DND-41 (cell line): ENCODE results near the gene GYG2.

Experiments
- EZH2 ChIP-seq: IDR thresholded peaks from 3 replicates; pipeline ENCODE4 v1.6.1; 2012; ENCODE audit warnings: borderline replicate concordance, low read depth, mild to moderate bottlenecking, moderate library complexity, low read length, inconsistent platforms; ENCODE audit not compliant: severe bottlenecking
- TF ChIP-seq, protein P1 (sequence below): IDR thresholded peaks from 2 replicates; pipeline ENCODE4 v1.5.1; 2012; ENCODE audit warnings: borderline replicate concordance, low read length, moderate library complexity, mild to moderate bottlenecking; ENCODE audit not compliant: poor library complexity, severe bottlenecking; ENCODE audit errors: extremely low read depth

DNA sequence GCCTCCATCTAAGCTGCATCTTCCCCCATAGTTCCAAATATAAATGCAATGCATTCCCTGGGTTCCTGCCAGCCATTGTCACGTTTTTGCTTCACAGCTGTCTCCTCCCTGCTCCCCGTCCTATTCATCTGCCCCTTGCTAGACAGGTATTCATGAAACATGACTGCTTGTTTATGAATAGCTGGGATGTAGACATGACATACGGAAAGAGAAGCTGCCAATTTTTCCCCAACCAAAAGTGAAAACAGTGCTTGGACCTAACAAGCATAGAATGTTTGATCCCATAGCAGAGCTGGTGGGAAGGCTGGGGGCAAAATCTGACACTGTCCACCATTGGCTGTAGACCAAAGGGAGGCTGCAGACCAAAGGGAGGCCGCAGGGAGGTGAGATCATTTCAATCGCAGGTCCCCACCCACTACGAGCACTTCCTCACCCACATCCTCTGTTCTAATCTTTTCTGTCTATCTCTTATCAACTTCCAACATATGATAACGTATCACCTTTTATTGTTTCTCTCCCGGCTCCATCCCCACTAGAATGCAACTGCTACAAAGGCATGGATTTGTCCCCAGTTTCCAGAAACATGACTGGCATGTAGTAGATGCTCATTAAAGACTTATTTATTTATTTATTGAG is 8.5 kb upstream of the GYG2 start:
- TF ChIP-seq, protein P1, sequence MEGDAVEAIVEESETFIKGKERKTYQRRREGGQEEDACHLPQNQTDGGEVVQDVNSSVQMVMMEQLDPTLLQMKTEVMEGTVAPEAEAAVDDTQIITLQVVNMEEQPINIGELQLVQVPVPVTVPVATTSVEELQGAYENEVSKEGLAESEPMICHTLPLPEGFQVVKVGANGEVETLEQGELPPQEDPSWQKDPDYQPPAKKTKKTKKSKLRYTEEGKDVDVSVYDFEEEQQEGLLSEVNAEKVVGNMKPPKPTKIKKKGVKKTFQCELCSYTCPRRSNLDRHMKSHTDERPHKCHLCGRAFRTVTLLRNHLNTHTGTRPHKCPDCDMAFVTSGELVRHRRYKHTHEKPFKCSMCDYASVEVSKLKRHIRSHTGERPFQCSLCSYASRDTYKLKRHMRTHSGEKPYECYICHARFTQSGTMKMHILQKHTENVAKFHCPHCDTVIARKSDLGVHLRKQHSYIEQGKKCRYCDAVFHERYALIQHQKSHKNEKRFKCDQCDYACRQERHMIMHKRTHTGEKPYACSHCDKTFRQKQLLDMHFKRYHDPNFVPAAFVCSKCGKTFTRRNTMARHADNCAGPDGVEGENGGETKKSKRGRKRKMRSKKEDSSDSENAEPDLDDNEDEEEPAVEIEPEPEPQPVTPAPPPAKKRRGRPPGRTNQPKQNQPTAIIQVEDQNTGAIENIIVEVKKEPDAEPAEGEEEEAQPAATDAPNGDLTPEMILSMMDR = no peak
- no peak for TF ChIP-seq EZH2
